CD4-positive, alpha-beta T cell treated with Interleukin-17A for 4 hours (primary cell): ENCODE data around the gene HAPLN3.

ENCODE experiments used
- DNase-seq: peaks from one replicate; pipeline ENCODE4 v3.0.0-alpha.2; 2020; ENCODE audit warnings: mixed read lengths

The HAPLN3 gene

GRCh38 chr15:88858934-88859333 lies 36.4 kb downstream of the HAPLN3 start:
- no peak for DNase-seq

- no peak for DNase-seq
Measured at GRCh38 chr15:88852476-88852875, 42.9 kb downstream of the HAPLN3 start.

GRCh38 chr15:88849376-88850072 lies 45.8 kb downstream of the HAPLN3 start:
- DNase-seq, result no peak

- no peak for DNase-seq
Measured at GRCh38 chr15:88848203-88848602, 47.1 kb downstream of the HAPLN3 start.

GRCh38 chr15:88847144-88847543 lies 48.2 kb downstream of the HAPLN3 start:
- DNase-seq, result no peak

- no peak for DNase-seq
Measured at GRCh38 chr15:88845616-88846015, 49.7 kb downstream of the HAPLN3 start.

- no peak for DNase-seq
Measured at GRCh38 chr15:88844749-88845386, 50.5 kb downstream of the HAPLN3 start.

GRCh38 chr15:88843334-88843733 lies 52.0 kb downstream of the HAPLN3 start:
- no peak for DNase-seq

GRCh38 chr15:88842156-88842555 lies 53.2 kb downstream of the HAPLN3 start:
- no peak for DNase-seq

GRCh38 chr15:88841236-88841635 lies 54.1 kb downstream of the HAPLN3 start:
- no peak for DNase-seq

GRCh38 chr15:88839961-88840360 lies 55.4 kb downstream of the HAPLN3 start:
- DNase-seq, result no peak

GRCh38 chr15:88839146-88839545 lies 56.2 kb downstream of the HAPLN3 start:
- DNase-seq, result no peak

GRCh38 chr15:88838667-88839066 lies 56.7 kb downstream of the HAPLN3 start:
- DNase-seq, result no peak

GRCh38 chr15:88835646-88836045 lies 59.7 kb downstream of the HAPLN3 start:
- no peak for DNase-seq

- no peak for DNase-seq
Measured at GRCh38 chr15:88835119-88835518, 60.2 kb downstream of the HAPLN3 start.

GRCh38 chr15:88834211-88834812 lies 61.0 kb downstream of the HAPLN3 start:
- DNase-seq, result peak; percentile 44

- no peak for DNase-seq
Measured at GRCh38 chr15:88833731-88834100, 61.6 kb downstream of the HAPLN3 start.

GRCh38 chr15:88832820-88833730 lies 62.3 kb downstream of the HAPLN3 start:
- DNase-seq, result no peak

GRCh38 chr15:88830016-88830415 lies 65.3 kb downstream of the HAPLN3 start:
- DNase-seq, result no peak

GRCh38 chr15:88828791-88829190 lies 66.6 kb downstream of the HAPLN3 start:
- no peak for DNase-seq
